ENCODE measurements around the gene PPFIBP1.
A peak's percentile ranks its signal among the peaks of the same experiment; 100 is the strongest.

PPFIBP1 gene

GRCh38 chr12:27545665-27546064 is 21.7 kb downstream of the PPFIBP1 start:
- TF ChIP-seq CTCF (IDR thresholded peaks at IDR 0.05; ENCODE audit: low read depth, low read length): no peak
- no peak for DNase-seq (ENCODE audit: low read depth, low spot score)
- in situ Hi-C loops (cut with HindIII; ENCODE audit: low sequenced_read_pairs): no loop called here
- H3K4me3 ChIP-seq (ENCODE audit: low read depth, low read length): no peak overlapping the region

GRCh38 chr12:27547592-27547991 is 23.6 kb downstream of the PPFIBP1 start:
- in situ Hi-C loops (cut with HindIII; ENCODE audit: low sequenced_read_pairs): no loop called here
- H3K4me3 ChIP-seq (ENCODE audit: low read depth, low read length): no peak overlapping the region
- DNase-seq (ENCODE audit: low read depth, low spot score): no peak
- TF ChIP-seq CTCF (IDR thresholded peaks at IDR 0.05; ENCODE audit: low read depth, low read length): no peak

GRCh38 chr12:27548301-27549199 is 24.5 kb downstream of the PPFIBP1 start:
- no peak for TF ChIP-seq CTCF (IDR thresholded peaks at IDR 0.05; ENCODE audit: low read depth, low read length)
- in situ Hi-C loops (cut with HindIII; ENCODE audit: low sequenced_read_pairs): no loop called here
- H3K4me3 ChIP-seq (ENCODE audit: low read depth, low read length): no peak overlapping the region
- DNase-seq (ENCODE audit: low read depth, low spot score): no peak

- in situ Hi-C loops (cut with HindIII; ENCODE audit: low sequenced_read_pairs): no loop called here
- peak; percentile 83 for DNase-seq (ENCODE audit: low read depth, low spot score)
- no peak for TF ChIP-seq CTCF (IDR thresholded peaks at IDR 0.05; ENCODE audit: low read depth, low read length)
- H3K4me3 ChIP-seq (ENCODE audit: low read depth, low read length): no peak overlapping the region
Observed at GRCh38 chr12:27549236-27549800, 25.3 kb downstream of the PPFIBP1 start.

GRCh38 chr12:27549801-27550652 is 26.0 kb downstream of the PPFIBP1 start:
- peak; percentile 96 for DNase-seq (ENCODE audit: low read depth, low spot score)
- no peak overlapping the region for H3K4me3 ChIP-seq (ENCODE audit: low read depth, low read length)
- TF ChIP-seq CTCF (IDR thresholded peaks at IDR 0.05; ENCODE audit: low read depth, low read length): no peak
- in situ Hi-C loops (cut with HindIII; ENCODE audit: low sequenced_read_pairs): no loop called here

GRCh38 chr12:27550653-27550975 is 26.6 kb downstream of the PPFIBP1 start:
- no peak overlapping the region for H3K4me3 ChIP-seq (ENCODE audit: low read depth, low read length)
- in situ Hi-C loops (cut with HindIII; ENCODE audit: low sequenced_read_pairs): no loop called here
- TF ChIP-seq CTCF (IDR thresholded peaks at IDR 0.05; ENCODE audit: low read depth, low read length): no peak
- no peak for DNase-seq (ENCODE audit: low read depth, low spot score)
